PFSK-1 (cell line): ENCODE measurements around the gene STPG2.

Source experiments
- FOXP2 ChIP-seq: optimal IDR thresholded peaks from 2 replicates; pipeline ENCODE3; 2011; ENCODE audit warnings: borderline replicate concordance, control low read depth, inconsistent platforms; ENCODE audit not compliant: insufficient read depth; ENCODE audit errors: extremely low read length, extremely low read depth
- POLR2AphosphoS5 ChIP-seq: IDR thresholded peaks from 2 replicates; pipeline ENCODE4 v1.6.1; 2012; ENCODE audit warnings: low read depth, mild to moderate bottlenecking, control low read depth, low read length, moderate library complexity
- SIN3A ChIP-seq: IDR thresholded peaks from 2 replicates; pipeline ENCODE4 v1.6.1; 2012; ENCODE audit warnings: mild to moderate bottlenecking, low read length, moderate library complexity, borderline replicate concordance; ENCODE audit not compliant: insufficient read depth
- TAF1 ChIP-seq: IDR thresholded peaks from 2 replicates; pipeline ENCODE4 v1.6.1; 2012; ENCODE audit warnings: low read length, control low read depth, borderline replicate concordance; ENCODE audit not compliant: insufficient read depth
- TF ChIP-seq, protein P1 (sequence below), 2 experiments: IDR thresholded peaks; 2 replicates each; pipeline versions ENCODE4 v1.6.1 to v1.8.0; 2011 to 2012; ENCODE audit warnings: low read depth in 2 of 2, low read length in 2 of 2, control low read depth in 1 of 2, inconsistent platforms in 1 of 2, mild to moderate bottlenecking in 1 of 2, moderate library complexity in 1 of 2; ENCODE audit not compliant: insufficient read depth in 1 of 2

Gene STPG2

GRCh38 chr4:98176531-98176930 lies 33.3 kb upstream of the STPG2 start:
- no peak for TF ChIP-seq POLR2AphosphoS5
- no peak for TF ChIP-seq FOXP2
- TF ChIP-seq, protein P1, sequence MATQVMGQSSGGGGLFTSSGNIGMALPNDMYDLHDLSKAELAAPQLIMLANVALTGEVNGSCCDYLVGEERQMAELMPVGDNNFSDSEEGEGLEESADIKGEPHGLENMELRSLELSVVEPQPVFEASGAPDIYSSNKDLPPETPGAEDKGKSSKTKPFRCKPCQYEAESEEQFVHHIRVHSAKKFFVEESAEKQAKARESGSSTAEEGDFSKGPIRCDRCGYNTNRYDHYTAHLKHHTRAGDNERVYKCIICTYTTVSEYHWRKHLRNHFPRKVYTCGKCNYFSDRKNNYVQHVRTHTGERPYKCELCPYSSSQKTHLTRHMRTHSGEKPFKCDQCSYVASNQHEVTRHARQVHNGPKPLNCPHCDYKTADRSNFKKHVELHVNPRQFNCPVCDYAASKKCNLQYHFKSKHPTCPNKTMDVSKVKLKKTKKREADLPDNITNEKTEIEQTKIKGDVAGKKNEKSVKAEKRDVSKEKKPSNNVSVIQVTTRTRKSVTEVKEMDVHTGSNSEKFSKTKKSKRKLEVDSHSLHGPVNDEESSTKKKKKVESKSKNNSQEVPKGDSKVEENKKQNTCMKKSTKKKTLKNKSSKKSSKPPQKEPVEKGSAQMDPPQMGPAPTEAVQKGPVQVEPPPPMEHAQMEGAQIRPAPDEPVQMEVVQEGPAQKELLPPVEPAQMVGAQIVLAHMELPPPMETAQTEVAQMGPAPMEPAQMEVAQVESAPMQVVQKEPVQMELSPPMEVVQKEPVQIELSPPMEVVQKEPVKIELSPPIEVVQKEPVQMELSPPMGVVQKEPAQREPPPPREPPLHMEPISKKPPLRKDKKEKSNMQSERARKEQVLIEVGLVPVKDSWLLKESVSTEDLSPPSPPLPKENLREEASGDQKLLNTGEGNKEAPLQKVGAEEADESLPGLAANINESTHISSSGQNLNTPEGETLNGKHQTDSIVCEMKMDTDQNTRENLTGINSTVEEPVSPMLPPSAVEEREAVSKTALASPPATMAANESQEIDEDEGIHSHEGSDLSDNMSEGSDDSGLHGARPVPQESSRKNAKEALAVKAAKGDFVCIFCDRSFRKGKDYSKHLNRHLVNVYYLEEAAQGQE (IDR thresholded peaks at IDR 0.05; ENCODE audit: insufficient read depth in 1 of 2, low read depth in 2 of 2, low read length in 2 of 2): no peak
- no peak for TF ChIP-seq TAF1
- TF ChIP-seq SIN3A: no peak

- TF ChIP-seq FOXP2: no peak
- TF ChIP-seq SIN3A: no peak
- TF ChIP-seq, protein P1 (IDR thresholded peaks at IDR 0.05; ENCODE audit: insufficient read depth in 1 of 2, low read depth in 2 of 2, low read length in 2 of 2): no peak
- no peak for TF ChIP-seq TAF1
- no peak for TF ChIP-seq POLR2AphosphoS5
Observed at GRCh38 chr4:98170035-98170434, 26.8 kb upstream of the STPG2 start.

GRCh38 chr4:98166731-98167041 lies 23.4 kb upstream of the STPG2 start:
- TF ChIP-seq SIN3A: no peak
- TF ChIP-seq, protein P1 (IDR thresholded peaks at IDR 0.05; ENCODE audit: insufficient read depth in 1 of 2, low read depth in 2 of 2, low read length in 2 of 2): no peak
- TF ChIP-seq POLR2AphosphoS5: no peak
- no peak for TF ChIP-seq TAF1
- TF ChIP-seq FOXP2: no peak

GRCh38 chr4:98166025-98166730 lies 22.9 kb upstream of the STPG2 start:
- TF ChIP-seq POLR2AphosphoS5: no peak
- TF ChIP-seq, protein P1 (IDR thresholded peaks at IDR 0.05; ENCODE audit: insufficient read depth in 1 of 2, low read depth in 2 of 2, low read length in 2 of 2): no peak
- no peak for TF ChIP-seq SIN3A
- TF ChIP-seq TAF1: no peak
- TF ChIP-seq FOXP2: no peak

- TF ChIP-seq POLR2AphosphoS5 (no peak), TAF1 (no peak), FOXP2 (no peak), SIN3A (no peak)
- TF ChIP-seq, protein P1 (IDR thresholded peaks at IDR 0.05; ENCODE audit: insufficient read depth in 1 of 2, low read depth in 2 of 2, low read length in 2 of 2): no peak
Observed at GRCh38 chr4:98162696-98163095, 19.4 kb upstream of the STPG2 start.
